Sigmoid colon (tissue), 4 donors: Measurements from ENCODE around the gene PTPRE.

Experiments
- CTCF ChIP-seq, 4 experiments: fragments of 450-650 bp in 3 of 4; fragments of 200-600 bp in 1 of 4; IDR thresholded peaks; one replicate each; pipeline ENCODE4 v1.5.1; 2016 to 2019; ENCODE audit warnings: antibody characterized with exemption in 4 of 4, mild to moderate bottlenecking in 3 of 4, moderate library complexity in 2 of 4
- EP300 ChIP-seq, 4 donors: sonication (generic); formaldehyde crosslinking; IDR thresholded peaks; one replicate each; pipeline ENCODE4 v1.6.1; 2017; ENCODE audit warnings: antibody characterized with exemption in 4 of 4
- POLR2A ChIP-seq, 2 donors: fragments of 450-650 bp; IDR thresholded peaks; one replicate each; pipeline ENCODE4 v1.6.1; 2016; ENCODE audit warnings: antibody characterized with exemption in 2 of 2, mild to moderate bottlenecking in 2 of 2, moderate library complexity in 2 of 2

- TF ChIP-seq CTCF (IDR thresholded peaks at IDR 0.05): no peak
- TF ChIP-seq EP300 (IDR thresholded peaks at IDR 0.05): no peak
- no peak for TF ChIP-seq POLR2A (IDR thresholded peaks at IDR 0.05)
These were observed 146.5 kb downstream of the PTPRE start for GRCh38 chr10:128053356-128053755.
